SH-SY5Y (cell line): ENCODE results near the gene WDR20.

Experiments used
- GATA2 ChIP-seq: IDR thresholded peaks from 2 replicates; pipeline ENCODE4 v1.6.1; 2011; ENCODE audit warnings: mild to moderate bottlenecking, low read depth, low read length
- GATA3 ChIP-seq: IDR thresholded peaks from 2 replicates; pipeline ENCODE4 v1.6.1; 2011; ENCODE audit warnings: low read depth, mild to moderate bottlenecking, low read length, moderate library complexity

DNA sequence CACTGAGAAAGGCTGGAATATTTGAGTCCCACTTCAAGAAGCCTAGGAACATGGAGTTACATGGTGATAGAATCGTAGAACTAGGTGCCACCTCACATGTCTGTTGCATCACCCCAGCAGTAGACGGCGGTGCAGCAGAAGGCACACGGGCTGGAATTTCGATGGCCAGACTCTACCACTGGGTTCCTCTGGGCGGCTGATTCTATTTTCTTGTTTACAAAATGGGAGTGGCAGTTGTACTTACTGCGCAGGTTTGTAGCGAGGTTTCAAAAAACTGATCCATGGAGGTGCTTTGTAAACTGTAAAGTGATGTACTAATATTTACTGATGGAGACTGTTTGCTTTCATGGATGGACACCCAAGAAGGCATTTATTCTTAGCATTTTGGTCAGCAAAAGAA, 45.7 kb downstream of the WDR20 start:
- no peak for TF ChIP-seq GATA2
- TF ChIP-seq GATA3 = no peak
